ENCODE results near the gene STIMATE.

STIMATE gene

GRCh38 chr3:52835766-52836470 lies 61.4 kb downstream of the STIMATE start:
- Histone ChIP-seq H3K4me3 (ENCODE audit: low read depth, low read length, poor library complexity, severe bottlenecking) (no peak overlapping the region), H3F3A (ENCODE audit: insufficient read depth, low read length) (no peaks in the 10 kb centered on the region), H3K27me3 (ENCODE audit: insufficient read depth, low read length) (no peaks in the 10 kb centered on the region), H3K9me3 (ENCODE audit: low read length) (no peaks in the 10 kb centered on the region), H3K36me3 (ENCODE audit: insufficient read depth, low read length) (0 out of 2 replicates have a peak, but pooled peaks cover under 1% of the 10 kb centered on the region), H3K27ac (ENCODE audit: low read depth, low read length, poor library complexity, severe bottlenecking) (no peak overlapping the region), H3K4me1 (ENCODE audit: insufficient read depth, low read length, severe bottlenecking) (no peaks in the 10 kb centered on the region), H3K9me2 (ENCODE audit: low read depth, low read length) (no peaks in the 10 kb centered on the region), H3K79me2 (ENCODE audit: insufficient read depth, low read length) (no peaks in the 10 kb centered on the region), H3K4me2 (ENCODE audit: low read length) (no peak overlapping the region), H2AFZ (ENCODE audit: low read length) (no peak overlapping the region), H3K9ac (ENCODE audit: low read length) (no peak overlapping the region), H4K20me1 (ENCODE audit: insufficient read depth, low read length) (no peaks in the 10 kb centered on the region)
- TF ChIP-seq CTCF (IDR thresholded peaks at IDR 0.05; ENCODE audit: low read length) = no peak
- no peak for TF ChIP-seq EZH2 (IDR thresholded peaks at IDR 0.05; ENCODE audit: borderline replicate concordance, low read length)

- H3K9me3 ChIP-seq (ENCODE audit: low read length) = no peaks in the 10 kb centered on the region
- H3K4me2 ChIP-seq (ENCODE audit: low read length) = no peak within 1 kb of the TSS
- no peak within 1 kb of the TSS for H3K27ac ChIP-seq (ENCODE audit: low read depth, low read length, poor library complexity, severe bottlenecking)
- no peak within 1 kb of the TSS for H3K9ac ChIP-seq (ENCODE audit: low read length)
- H2AFZ ChIP-seq (ENCODE audit: low read length) = no peak within 1 kb of the TSS
- H3F3A ChIP-seq (ENCODE audit: insufficient read depth, low read length) = no peaks in the 10 kb centered on the region
- H3K79me2 ChIP-seq (ENCODE audit: insufficient read depth, low read length) = no peaks in the 10 kb centered on the region
- H3K4me1 ChIP-seq (ENCODE audit: insufficient read depth, low read length, severe bottlenecking) = no peaks in the 10 kb centered on the region
- no peaks in the 10 kb centered on the region for H3K36me3 ChIP-seq (ENCODE audit: insufficient read depth, low read length)
- TF ChIP-seq CTCF (IDR thresholded peaks at IDR 0.05; ENCODE audit: low read length) (no peak), EZH2 (IDR thresholded peaks at IDR 0.05; ENCODE audit: borderline replicate concordance, low read length) (no peak)
- H3K9me2 ChIP-seq (ENCODE audit: low read depth, low read length) = no peaks in the 10 kb centered on the region
- H3K4me3 ChIP-seq (ENCODE audit: low read depth, low read length, poor library complexity, severe bottlenecking) = no peak within 1 kb of the TSS
- no peaks in the 10 kb centered on the region for H4K20me1 ChIP-seq (ENCODE audit: insufficient read depth, low read length)
- no peaks in the 10 kb centered on the region for H3K27me3 ChIP-seq (ENCODE audit: insufficient read depth, low read length)
These were observed 62.4 kb downstream of the STIMATE start, which contains the start of gene MUSTN1 for GRCh38 chr3:52834871-52835501. Gene MUSTN1 (minus strand): TSS chr3:52835019. CDS start chr3:52834948, 71 bp downstream.

DNA sequence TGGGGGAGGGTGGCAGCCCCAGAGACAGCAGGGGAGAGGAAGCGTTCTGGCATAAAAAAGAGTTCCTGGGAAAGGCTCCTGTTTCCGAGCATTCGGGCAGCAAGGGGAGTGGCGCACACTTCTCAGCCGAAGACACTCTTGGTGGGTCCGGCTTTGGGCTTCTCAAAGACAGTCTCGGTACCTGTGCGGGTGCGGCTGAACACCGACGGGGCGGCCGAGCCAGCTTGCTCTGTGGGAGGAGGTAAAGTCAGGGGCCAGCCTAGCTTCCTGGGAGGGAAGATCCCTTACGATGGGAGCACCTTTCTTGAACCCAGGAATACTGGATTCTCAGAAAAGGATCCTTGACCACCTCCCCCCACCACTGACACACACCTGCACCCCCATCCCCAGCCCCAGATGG lies 64.1 kb downstream of the STIMATE start:
- H3K27ac ChIP-seq (ENCODE audit: low read depth, low read length, poor library complexity, severe bottlenecking) = no peak overlapping the region
- TF ChIP-seq EZH2 (IDR thresholded peaks at IDR 0.05; ENCODE audit: borderline replicate concordance, low read length) (no peak), CTCF (IDR thresholded peaks at IDR 0.05; ENCODE audit: low read length) (no peak)
- no peaks in the 10 kb centered on the region for H3K4me1 ChIP-seq (ENCODE audit: insufficient read depth, low read length, severe bottlenecking)
- no peak overlapping the region for H3K4me2 ChIP-seq (ENCODE audit: low read length)
- no peaks in the 10 kb centered on the region for H3K9me2 ChIP-seq (ENCODE audit: low read depth, low read length)
- no peak overlapping the region for H3K9ac ChIP-seq (ENCODE audit: low read length)
- no peaks in the 10 kb centered on the region for H3K36me3 ChIP-seq (ENCODE audit: insufficient read depth, low read length)
- no peak overlapping the region for H3K4me3 ChIP-seq (ENCODE audit: low read depth, low read length, poor library complexity, severe bottlenecking)
- H4K20me1 ChIP-seq (ENCODE audit: insufficient read depth, low read length) = no peaks in the 10 kb centered on the region
- H3K27me3 ChIP-seq (ENCODE audit: insufficient read depth, low read length) = no peaks in the 10 kb centered on the region
- no peaks in the 10 kb centered on the region for H3K79me2 ChIP-seq (ENCODE audit: insufficient read depth, low read length)
- no peaks in the 10 kb centered on the region for H3F3A ChIP-seq (ENCODE audit: insufficient read depth, low read length)
- H3K9me3 ChIP-seq (ENCODE audit: low read length) = no peaks in the 10 kb centered on the region
- no peak overlapping the region for H2AFZ ChIP-seq (ENCODE audit: low read length)
